T-helper 9 cell (primary cell): Measurements from ENCODE around the gene MPC2.

Experiments used
- DNase-seq: peaks from one replicate; pipeline ENCODE4 v3.0.0-alpha.2; 2020
- total RNA-seq, 2 donors: gene quantifications; one replicate each; lab custom pipeline; 2026; lab: John Stamatoyannopoulos, UW

MPC2 gene
- total RNA-seq, result 33.9 to 51.6 reads per million in 2 donors

GRCh38 chr1:167936930-167937708 is at the start of gene MPC2:
TSS of gene MPC2 (minus strand) at chr1:167937072. CDS start at chr1:167935841, 1,231 bp downstream.
- peak; percentile 57 for DNase-seq

GRCh38 chr1:167984886-167985489 is 48.1 kb upstream of the MPC2 start:
- no peak for DNase-seq

GRCh38 chr1:167983797-167984420 is 47.0 kb upstream of the MPC2 start:
- DNase-seq, result no peak

GRCh38 chr1:167981933-167982332 is 45.1 kb upstream of the MPC2 start:
- DNase-seq, result no peak

- no peak for DNase-seq
Observed at GRCh38 chr1:167977245-167977644, 40.4 kb upstream of the MPC2 start.

GRCh38 chr1:167974698-167975097 is 37.8 kb upstream of the MPC2 start:
- no peak for DNase-seq

DNA sequence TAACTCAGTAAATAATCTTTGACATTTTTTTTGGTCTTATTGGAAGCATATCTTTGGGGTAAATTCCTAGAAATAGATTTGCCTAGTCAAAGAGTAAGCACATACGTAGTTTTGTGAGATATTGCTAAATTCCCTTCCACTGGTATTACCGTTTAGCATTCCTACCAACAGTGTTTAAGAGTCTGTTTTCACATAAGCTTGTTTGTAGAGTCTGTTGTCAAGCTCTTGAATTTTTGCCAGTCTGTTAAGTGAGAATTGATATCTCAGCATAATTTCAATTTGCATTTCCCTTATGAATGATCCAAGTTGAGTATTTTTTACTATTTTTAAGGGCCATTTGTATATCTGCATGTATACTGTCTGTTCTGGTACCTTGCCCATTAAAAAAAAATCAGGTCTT is 37.0 kb upstream of the MPC2 start:
- no peak for DNase-seq

DNA sequence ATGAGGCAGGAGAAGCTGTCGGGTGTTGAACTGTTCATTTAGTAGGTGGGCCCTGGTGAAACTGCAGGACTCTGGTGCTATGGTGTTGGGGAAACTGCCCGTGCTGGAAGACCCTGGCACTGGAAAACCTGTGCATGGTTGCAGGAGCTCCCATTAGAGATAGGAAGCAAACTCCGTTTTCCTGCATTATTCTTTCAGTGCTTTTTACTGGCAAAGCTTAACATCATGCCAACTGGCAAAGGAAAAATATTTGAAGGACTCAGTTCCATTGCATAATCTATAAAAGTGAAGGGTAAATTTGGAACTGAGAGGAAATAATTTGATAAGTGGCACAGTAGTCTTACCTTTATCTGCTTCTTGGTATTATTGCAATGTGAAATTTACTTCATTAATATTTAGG is 31.7 kb upstream of the MPC2 start:
- no peak for DNase-seq

GRCh38 chr1:167966050-167966449 is 29.2 kb upstream of the MPC2 start:
- no peak for DNase-seq

- no peak for DNase-seq
Observed at GRCh38 chr1:167964646-167965045, 27.8 kb upstream of the MPC2 start.

- DNase-seq, result no peak
Observed at GRCh38 chr1:167957710-167958109, 20.8 kb upstream of the MPC2 start.

DNA sequence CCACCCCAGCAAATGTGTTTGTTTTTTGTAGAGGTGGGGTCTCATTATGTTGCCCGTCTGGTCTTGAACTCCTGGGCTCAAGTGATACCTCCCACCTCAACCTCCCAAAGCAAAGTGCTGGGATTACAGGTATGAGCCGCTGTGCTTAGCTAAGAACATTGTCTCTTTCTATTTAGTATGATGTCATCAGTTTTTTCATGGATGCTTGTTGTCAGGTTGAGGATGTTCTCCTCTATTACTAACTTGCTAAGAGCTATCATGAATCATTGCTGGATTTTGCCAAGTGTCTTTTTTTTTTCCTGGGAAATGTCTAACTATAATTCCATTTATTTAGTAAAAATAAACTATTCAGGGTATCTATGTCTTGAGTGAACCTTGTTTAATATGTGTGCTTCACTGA is 19.0 kb upstream of the MPC2 start:
- no peak for DNase-seq

DNA sequence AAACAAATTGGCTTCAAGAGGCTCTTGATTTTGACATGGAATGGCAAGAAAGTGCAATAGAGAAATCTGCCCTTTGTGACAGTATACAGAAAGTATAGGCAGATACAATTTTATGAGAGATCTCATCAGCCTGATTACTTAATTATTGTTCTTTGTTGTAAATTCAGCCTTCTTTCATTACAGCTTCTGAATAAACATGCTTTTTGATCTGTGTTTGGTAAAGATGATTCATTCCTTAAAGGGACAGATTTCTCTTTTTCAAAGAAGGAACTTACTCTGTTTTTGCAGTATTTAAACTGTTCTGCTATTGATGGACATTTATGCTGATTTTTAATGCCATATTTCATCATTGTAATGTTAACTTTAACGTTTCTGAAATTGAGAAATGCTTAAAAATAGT is 13.7 kb upstream of the MPC2 start:
- DNase-seq, result no peak

DNA sequence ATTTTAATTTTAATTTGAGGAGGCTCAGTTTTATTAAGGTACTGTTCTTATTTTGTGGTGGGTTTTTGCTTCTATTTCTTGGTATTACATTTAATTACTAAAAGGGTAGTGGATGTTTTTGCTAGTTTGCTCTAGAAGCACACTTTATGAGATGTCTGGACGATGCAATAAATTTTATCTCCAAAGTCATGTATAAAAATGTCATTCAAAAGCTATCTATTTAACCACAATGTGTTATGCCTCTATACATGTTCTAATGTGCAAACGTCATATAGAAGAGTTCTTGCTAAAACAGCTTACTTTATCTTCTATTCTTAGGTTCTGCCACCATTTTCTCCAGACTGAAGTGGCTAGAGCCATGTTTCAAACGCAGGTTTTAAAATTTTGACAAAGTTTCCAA is 12.9 kb upstream of the MPC2 start:
- DNase-seq, result no peak

DNA sequence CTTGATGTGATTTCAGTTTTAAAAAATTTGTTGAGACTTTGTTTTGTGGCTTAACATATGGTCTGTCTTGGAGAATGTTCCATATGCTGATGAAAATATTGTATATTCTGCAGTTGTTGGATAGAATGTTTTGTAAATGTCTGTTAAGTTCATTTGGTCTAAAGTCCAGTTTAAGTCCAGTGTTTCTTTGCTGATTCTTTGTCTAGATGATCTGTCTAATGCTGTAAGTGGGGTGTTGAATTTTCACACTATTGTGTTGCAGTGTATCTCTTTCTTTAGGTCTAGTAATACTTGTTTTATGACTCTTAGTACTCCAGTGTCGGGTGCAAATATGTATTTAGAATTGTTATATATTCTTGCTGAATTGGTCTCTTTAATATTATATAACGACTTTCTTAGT is 10.9 kb upstream of the MPC2 start:
- no peak for DNase-seq

DNA sequence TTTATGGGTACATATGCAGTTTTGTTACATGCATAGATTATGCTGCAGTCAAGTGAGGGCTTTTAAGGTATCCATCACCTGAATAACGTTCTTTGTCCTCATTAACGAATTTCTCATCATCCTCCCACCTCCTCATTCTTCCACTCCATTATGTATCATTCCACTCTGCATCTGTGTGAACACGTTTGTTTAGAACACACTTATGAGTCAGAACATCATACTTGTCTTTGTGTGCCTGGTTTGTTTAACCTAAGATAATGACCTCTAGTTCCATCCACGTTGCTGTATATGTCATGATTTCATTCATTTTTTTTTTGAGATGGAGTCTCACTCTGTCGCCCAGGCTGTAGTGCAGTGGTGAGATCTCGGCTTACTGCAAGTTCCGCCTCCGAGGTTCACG is 6.7 kb upstream of the MPC2 start:
- no peak for DNase-seq

DNA sequence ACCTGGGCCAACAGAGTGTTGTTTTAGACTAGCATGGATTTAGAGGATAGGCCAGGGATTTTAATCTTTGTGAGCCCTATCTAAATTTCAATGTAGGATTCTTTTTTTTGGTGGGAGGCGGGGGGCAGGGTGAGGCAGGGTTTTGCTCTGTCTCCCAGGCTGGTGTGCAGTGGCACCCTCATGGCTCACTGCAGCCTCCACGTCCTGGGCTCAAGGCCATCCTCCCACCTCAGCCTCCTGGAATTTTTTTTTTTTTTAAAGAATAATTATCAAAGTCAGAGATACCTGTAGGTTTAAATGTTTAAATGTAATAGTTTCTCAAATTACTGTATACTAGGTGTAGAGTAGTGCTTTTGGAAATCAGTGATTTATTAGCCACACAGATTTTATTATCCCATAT is 3.4 kb upstream of the MPC2 start:
- DNase-seq, result no peak

DNA sequence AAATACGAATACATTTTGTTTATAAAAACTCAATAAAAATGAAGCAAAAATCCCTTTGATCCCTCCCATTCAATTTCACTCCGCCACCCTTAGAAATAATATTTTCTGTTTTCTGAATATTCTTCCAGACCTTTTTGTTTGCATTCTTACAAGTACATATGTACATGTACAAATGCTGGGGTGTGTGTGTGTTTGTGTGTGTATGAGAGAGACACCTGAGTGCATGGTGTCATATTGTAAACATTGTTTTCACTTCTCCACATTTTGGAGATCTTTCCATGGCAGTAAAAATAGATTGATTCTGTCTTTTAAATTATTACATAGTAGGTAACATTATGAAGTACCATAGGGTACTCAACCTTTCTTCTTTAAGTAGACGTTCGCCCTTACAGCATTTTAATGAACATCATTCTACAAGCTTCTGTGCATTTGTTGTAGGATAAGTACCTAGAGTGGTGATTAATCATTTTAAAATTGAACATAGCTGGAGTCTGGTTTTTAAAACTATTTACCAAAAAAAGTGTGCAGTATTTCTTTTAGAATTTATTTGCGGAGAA is 1.3 kb upstream of the MPC2 start:
- DNase-seq, result no peak

- no peak for DNase-seq
Observed at GRCh38 chr1:167937709-167938010, 788 bp upstream of the MPC2 start.

- DNase-seq, result peak; percentile 94
Observed at GRCh38 chr1:167936068-167936929, 573 bp downstream of the MPC2 start, which contains the start of gene DCAF6. TSS of gene DCAF6 (plus strand) at chr1:167936683. CDS start at chr1:167936912, 229 bp downstream.

DNA sequence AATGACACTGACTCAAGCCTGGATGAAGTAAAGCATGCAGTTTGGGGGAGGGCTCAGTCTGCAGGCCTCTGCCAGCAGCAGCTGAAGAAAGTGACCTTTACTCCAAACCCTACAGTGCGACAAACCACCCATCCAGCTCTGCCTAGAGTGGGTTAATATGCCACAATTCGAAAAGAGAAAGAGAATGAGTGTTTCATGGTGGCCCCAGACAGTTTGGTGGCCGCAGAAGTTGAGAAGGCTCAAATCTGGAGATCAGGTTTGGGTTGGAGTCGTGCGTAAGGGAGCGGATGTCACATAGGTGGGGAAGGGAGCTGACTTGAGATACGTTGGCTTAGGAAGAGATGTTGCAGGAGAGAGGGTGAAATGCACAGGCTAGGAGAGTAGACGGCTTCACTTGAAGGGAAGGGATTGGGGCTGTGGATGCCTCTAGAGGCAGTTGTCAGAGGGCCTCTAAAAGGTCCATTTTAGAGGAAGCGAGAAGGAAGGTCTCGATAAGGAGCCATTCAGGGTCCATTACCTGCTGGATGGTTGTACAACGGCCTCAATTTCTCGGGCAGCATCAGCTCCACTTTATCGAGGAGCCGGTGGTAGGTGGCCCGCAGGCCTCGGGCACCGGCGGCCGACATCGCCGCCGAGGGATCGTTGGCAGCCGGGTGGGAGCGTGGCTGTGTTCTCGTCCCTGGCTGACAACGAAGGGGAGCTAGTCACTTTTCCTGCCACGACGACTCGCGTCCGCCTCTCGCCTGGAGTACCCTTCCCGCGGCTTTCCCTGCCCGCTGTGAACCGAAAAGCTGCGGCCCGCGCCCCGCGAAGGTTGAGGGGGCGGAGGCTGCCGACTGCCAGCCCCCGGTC is 1.4 kb downstream of the MPC2 start:
- DNase-seq, result peak; percentile 15
